ENCODE results near the gene SHKBP1.

DNA sequence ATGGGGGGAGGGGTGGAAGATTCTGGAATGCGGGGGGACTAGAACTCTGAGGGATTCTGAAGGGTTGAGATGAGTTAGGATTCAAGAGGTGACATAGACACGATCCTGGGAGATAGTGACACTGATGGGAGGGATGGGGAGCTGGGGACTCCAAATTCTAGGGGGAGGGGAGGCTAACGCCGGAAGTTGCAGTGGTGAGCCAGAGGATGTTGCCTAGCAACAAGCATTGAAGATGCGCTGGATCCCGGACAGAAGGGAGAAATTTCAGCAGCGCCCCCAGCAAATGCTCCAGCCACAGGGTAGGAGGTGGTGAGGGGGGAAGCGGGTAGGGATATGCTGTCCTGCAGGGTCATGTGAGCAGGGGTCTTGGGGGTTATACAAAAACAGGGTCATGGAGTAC is 17.6 kb downstream of the SHKBP1 start:
- no peak for TF ChIP-seq POLR2A (IDR thresholded peaks at IDR 0.05)
- TF ChIP-seq, protein P1, sequence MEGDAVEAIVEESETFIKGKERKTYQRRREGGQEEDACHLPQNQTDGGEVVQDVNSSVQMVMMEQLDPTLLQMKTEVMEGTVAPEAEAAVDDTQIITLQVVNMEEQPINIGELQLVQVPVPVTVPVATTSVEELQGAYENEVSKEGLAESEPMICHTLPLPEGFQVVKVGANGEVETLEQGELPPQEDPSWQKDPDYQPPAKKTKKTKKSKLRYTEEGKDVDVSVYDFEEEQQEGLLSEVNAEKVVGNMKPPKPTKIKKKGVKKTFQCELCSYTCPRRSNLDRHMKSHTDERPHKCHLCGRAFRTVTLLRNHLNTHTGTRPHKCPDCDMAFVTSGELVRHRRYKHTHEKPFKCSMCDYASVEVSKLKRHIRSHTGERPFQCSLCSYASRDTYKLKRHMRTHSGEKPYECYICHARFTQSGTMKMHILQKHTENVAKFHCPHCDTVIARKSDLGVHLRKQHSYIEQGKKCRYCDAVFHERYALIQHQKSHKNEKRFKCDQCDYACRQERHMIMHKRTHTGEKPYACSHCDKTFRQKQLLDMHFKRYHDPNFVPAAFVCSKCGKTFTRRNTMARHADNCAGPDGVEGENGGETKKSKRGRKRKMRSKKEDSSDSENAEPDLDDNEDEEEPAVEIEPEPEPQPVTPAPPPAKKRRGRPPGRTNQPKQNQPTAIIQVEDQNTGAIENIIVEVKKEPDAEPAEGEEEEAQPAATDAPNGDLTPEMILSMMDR (IDR thresholded peaks at IDR 0.05), result no peak
